Kidney (tissue), 14 donors: ENCODE data around the gene KCNC4. TPM values are rescaled to one million over a fixed set of nuclear protein-coding genes. Genes with fewer than 3 reads are reported as not detected.

Experiments
- DNase-seq, 5 donors: peaks; one replicate each; pipeline ENCODE4 v3.0.0-alpha.2; 2013 to 2020
- FAIRE-seq: peaks from 2 replicates; lab custom pipeline; 2012; peaks lifted over from hg19 to GRCh38; lab: Jason Lieb, UNC
- H3K27ac ChIP-seq, 2 donors: one replicate each; pipeline ENCODE4 v1.7.0; 2013; ENCODE audit warnings: low read depth in 2 of 2, low read length in 2 of 2, inconsistent platforms in 1 of 2
- H3K27me3 ChIP-seq: one replicate; pipeline ENCODE4 v1.7.1; 2013; ENCODE audit warnings: low read length, inconsistent platforms; ENCODE audit not compliant: control insufficient read depth, insufficient read depth
- H3K36me3 ChIP-seq, 3 donors: one replicate each; pipeline versions ENCODE4 v1.7.0 to v1.7.1; 2013; ENCODE audit warnings: low read length in 3 of 3, control low read depth in 1 of 3, inconsistent platforms in 1 of 3; ENCODE audit not compliant: insufficient read depth in 3 of 3, control insufficient read depth in 2 of 3
- H3K4me1 ChIP-seq, 3 donors: one replicate each; pipeline versions ENCODE4 v1.7.0 to v1.7.1; 2013; ENCODE audit warnings: low read length in 3 of 3, inconsistent platforms in 1 of 3, low read depth in 1 of 3; ENCODE audit not compliant: control insufficient read depth in 2 of 3, insufficient read depth in 2 of 3
- H3K4me3 ChIP-seq, 3 donors: one replicate each; pipeline versions ENCODE4 v1.7.0 to v1.8.1; 2013; ENCODE audit warnings: low read length in 3 of 3, control low read depth in 1 of 3, inconsistent platforms in 1 of 3
- H3K9ac ChIP-seq, 3 donors: one replicate each; pipeline versions ENCODE4 v1.7.0 to v1.7.1; 2013; ENCODE audit warnings: low read length in 3 of 3, control low read depth in 1 of 3, inconsistent platforms in 1 of 3
- H3K9me3 ChIP-seq, 3 donors: one replicate each; pipeline versions ENCODE4 v1.7.0 to v1.7.1; 2013; ENCODE audit warnings: low read length in 3 of 3, control low read depth in 1 of 3, inconsistent platforms in 1 of 3; ENCODE audit not compliant: control insufficient read depth in 2 of 3, insufficient read depth in 1 of 3
- intact Hi-C: fragments of 100-400 bp; cut with DNase I; formaldehyde crosslinking; loops from one replicate; pipeline ENCODE4 v1.11.1; 2022
- polyA plus RNA-seq: library from polyadenylated mRNA; stranded (reverse); fragments of 350-450 nt; fragmentation: Illumina TruSeq; extraction: RNeasy Lipid Tissue Mini Kit (QIAGEN cat#74804); gene quantifications from one replicate; pipeline ENCODE4 v1.2.3, GENCODE V29; 2014; ENCODE audit warnings: low read depth, low replicate concordance; ENCODE audit not compliant: insufficient read depth
- total RNA-seq: library from RNA; stranded (reverse); fragmentation: NEBNext Ultra II Directional; extraction: Animal tissue kit (Norgen Biotek cat#: 25700); gene quantifications from one replicate; pipeline ENCODE4 v1.2.1, GENCODE V29; 2021
- TF ChIP-seq, protein P1 (sequence below): IDR thresholded peaks from 3 replicates; pipeline ENCODE4 v1.5.1; 2012; ENCODE audit warnings: mild to moderate bottlenecking, moderate library complexity, borderline replicate concordance; ENCODE audit not compliant: insufficient read depth; ENCODE audit errors: extremely low read depth
- donor health status: control.
- donor health status: control.
- donor health status: control.
- donor health status: control.
- donor health status: control.
- donor health status: DM: yes; HTN: yes; CAD: no.
- donor health status: Normal renal cell carcinoma (clear cell type).

The KCNC4 gene
- total and polyA plus RNA-seq, 2 donors from 2014 or later = 12.9 to 52.9 TPM

DNA sequence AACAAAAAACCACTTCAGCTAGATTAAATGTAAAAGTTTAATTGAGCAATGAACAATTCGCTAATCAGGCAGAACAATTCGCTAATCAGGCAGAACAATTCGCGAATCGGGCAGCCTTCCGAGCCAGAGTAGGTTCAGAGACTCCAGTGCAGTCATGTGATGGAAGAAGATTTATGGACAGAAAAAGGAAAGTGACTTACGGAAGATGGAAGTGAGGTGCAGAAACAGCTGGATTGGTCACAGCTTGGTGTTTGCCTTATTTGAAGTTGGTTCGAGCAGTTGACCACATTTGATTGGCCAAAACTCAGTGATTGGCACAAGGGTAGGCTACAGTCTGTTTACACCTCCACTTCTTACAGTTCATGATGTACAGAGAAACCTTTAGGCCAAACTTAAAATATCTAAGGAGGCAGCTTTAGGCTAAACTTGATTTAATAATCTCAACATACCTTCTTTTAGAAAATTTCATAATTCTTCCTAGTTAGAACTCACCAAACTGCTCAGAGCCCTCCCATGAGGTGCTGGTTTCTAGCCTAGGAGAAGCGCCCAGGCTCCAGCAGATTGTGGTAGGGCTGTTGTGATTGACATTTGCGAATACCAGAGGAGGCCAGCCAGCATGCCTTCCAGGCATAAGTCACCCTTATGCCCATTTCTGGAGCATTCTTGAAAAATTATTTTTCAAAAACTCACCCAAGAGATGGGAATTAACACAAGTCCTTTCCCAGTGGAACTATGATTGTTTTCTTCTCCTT, 22.8 kb upstream of the KCNC4 start:
- Histone ChIP-seq H3K4me1 (no peaks in the 10 kb centered on the region), H3K27ac (no peak overlapping the region), H3K27me3 (peaks cover 6% of the 10 kb centered on the region), H3K9ac (no peak overlapping the region), H3K9me3 (no peaks in the 10 kb centered on the region), H3K4me3 (no peak overlapping the region), H3K36me3 (no peaks in the 10 kb centered on the region)
- intact Hi-C loops = no loop called here
- DNase-seq (no peak), FAIRE-seq (no peak)
- TF ChIP-seq, protein P1, sequence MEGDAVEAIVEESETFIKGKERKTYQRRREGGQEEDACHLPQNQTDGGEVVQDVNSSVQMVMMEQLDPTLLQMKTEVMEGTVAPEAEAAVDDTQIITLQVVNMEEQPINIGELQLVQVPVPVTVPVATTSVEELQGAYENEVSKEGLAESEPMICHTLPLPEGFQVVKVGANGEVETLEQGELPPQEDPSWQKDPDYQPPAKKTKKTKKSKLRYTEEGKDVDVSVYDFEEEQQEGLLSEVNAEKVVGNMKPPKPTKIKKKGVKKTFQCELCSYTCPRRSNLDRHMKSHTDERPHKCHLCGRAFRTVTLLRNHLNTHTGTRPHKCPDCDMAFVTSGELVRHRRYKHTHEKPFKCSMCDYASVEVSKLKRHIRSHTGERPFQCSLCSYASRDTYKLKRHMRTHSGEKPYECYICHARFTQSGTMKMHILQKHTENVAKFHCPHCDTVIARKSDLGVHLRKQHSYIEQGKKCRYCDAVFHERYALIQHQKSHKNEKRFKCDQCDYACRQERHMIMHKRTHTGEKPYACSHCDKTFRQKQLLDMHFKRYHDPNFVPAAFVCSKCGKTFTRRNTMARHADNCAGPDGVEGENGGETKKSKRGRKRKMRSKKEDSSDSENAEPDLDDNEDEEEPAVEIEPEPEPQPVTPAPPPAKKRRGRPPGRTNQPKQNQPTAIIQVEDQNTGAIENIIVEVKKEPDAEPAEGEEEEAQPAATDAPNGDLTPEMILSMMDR = no peak

DNA sequence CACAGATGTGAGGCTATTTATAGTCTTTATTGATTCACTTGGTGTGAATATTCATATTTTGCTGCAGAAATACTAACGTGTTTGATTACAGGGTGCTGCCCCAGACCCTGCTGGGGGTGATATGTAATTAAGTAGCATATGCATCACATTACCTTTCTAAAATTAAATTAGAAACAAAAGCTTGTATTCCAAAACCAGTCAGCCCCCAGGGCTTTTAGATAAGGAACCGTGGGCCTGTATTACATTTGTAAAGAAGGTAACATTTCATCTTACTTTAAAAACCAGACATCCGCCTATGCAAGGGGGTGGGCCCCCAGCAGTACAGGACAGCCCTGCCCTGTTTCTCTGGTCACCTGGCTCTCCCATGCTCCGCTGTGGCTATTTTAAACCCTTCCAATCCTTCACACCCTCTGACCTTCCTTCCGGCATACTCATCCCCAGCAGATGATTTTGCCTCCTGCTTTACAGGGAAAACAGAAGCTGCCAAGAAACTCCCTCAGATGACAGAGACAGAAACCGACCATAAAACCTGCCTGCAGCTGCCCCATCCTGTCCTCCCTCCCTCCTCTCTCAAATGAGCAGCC, 22.0 kb upstream of the KCNC4 start:
- H3K4me1 ChIP-seq = no peaks in the 10 kb centered on the region
- no peak overlapping the region for H3K4me3 ChIP-seq
- peaks cover 6% of the 10 kb centered on the region for H3K27me3 ChIP-seq
- TF ChIP-seq, protein P1 = no peak
- no peaks in the 10 kb centered on the region for H3K36me3 ChIP-seq
- H3K9me3 ChIP-seq = no peaks in the 10 kb centered on the region
- H3K27ac ChIP-seq = no peak overlapping the region
- FAIRE-seq = no peak
- peak in 1 of 5 donors; percentile 31 for DNase-seq
- intact Hi-C loops = no loop called here
- no peak overlapping the region for H3K9ac ChIP-seq

DNA sequence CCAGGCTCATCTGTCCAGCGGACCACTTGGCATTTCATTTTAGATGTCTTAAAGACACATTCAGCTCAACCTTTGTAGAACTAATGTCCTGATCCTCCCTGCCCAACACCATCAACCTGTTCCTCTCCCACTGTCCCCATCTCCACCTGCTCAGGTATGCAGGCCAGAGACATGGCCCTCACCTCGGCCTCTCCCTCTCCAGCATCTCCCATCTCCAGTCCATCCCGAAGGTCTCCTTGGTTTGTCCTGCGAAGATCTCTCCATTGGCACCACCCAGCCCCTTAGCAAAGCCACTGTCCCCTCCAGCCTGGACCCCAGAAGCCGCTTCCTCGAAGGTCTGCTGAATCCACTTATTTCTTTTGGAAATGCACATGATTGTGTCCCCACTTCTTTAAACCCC, 20.9 kb upstream of the KCNC4 start:
- no peak overlapping the region for H3K4me3 ChIP-seq
- TF ChIP-seq, protein P1 = no peak
- no peaks in the 10 kb centered on the region for H3K36me3 ChIP-seq
- H3K4me1 ChIP-seq = no peaks in the 10 kb centered on the region
- H3K27me3 ChIP-seq = peaks cover 5% of the 10 kb centered on the region
- FAIRE-seq (no peak), DNase-seq (no peak)
- no peak overlapping the region for H3K9ac ChIP-seq
- H3K9me3 ChIP-seq = no peaks in the 10 kb centered on the region
- H3K27ac ChIP-seq = no peak overlapping the region
- intact Hi-C loops = no loop called here
